GM23338 (cell line): Measurements from ENCODE around the gene CIAO3. TPM values are rescaled to one million over a fixed set of nuclear protein-coding genes. Genes with fewer than 3 reads are reported as not detected.

Experiments
- ATAC-seq: fragments of 200-7000 bp; cut with Tn5 transposase; 3 replicates; pipeline ENCODE4 v1.9.1; 2020
- DNase-seq: peaks from one replicate; pipeline ENCODE4 v3.0.0-alpha.2; 2015; ENCODE audit warnings: low spot score
- H2AFZ ChIP-seq: fragments of 200-600 bp; sonication (generic); 2 replicates; pipeline ENCODE4 v1.8.0; 2016; ENCODE audit warnings: antibody characterized with exemption, mild to moderate bottlenecking, moderate library complexity
- H3F3A ChIP-seq: fragments of 200-600 bp; sonication (generic); replicated peaks from 2 replicates; pipeline ENCODE4 v1.8.0; 2017; ENCODE audit warnings: antibody characterized with exemption, mixed run types, low read depth
- H3K27ac ChIP-seq: fragments of 200-600 bp; sonication (generic); 2 replicates; pipeline ENCODE4 v1.6.1; 2016; ENCODE audit warnings: low read depth
- H3K27me3 ChIP-seq: fragments of 200-600 bp; sonication (generic); 2 replicates; pipeline ENCODE4 v1.8.0; 2016; ENCODE audit warnings: mild to moderate bottlenecking, mixed run types, moderate library complexity; ENCODE audit not compliant: insufficient read depth
- H3K36me3 ChIP-seq: fragments of 200-600 bp; sonication (generic); 2 replicates; pipeline ENCODE4 v1.8.0; 2016; ENCODE audit warnings: mild to moderate bottlenecking; ENCODE audit not compliant: insufficient read depth
- H3K4me1 ChIP-seq: fragments of 200-600 bp; sonication (generic); 2 replicates; pipeline ENCODE4 v1.8.0; 2016; ENCODE audit warnings: mild to moderate bottlenecking, moderate library complexity; ENCODE audit not compliant: insufficient read depth
- H3K4me2 ChIP-seq: fragments of 200-600 bp; sonication (generic); 2 replicates; pipeline ENCODE4 v1.7.1; 2017; ENCODE audit warnings: mixed run types
- H3K4me3 ChIP-seq: fragments of 200-600 bp; sonication (generic); 2 replicates; pipeline ENCODE4 v1.6.1; 2016; ENCODE audit warnings: mixed run types
- H3K79me2 ChIP-seq: fragments of 200-600 bp; sonication (generic); replicated peaks from 2 replicates; pipeline ENCODE4 v1.8.0; 2017; ENCODE audit warnings: mild to moderate bottlenecking; ENCODE audit not compliant: insufficient read depth
- H3K9me2 ChIP-seq: fragments of 200-600 bp; sonication (generic); 2 replicates; pipeline ENCODE4 v1.8.0; 2017; ENCODE audit not compliant: insufficient read depth
- H4K20me1 ChIP-seq: fragments of 200-600 bp; sonication (generic); replicated peaks from 2 replicates; pipeline ENCODE4 v1.8.0; 2017; ENCODE audit warnings: mild to moderate bottlenecking; ENCODE audit not compliant: insufficient read depth
- H3K27ac Mint-ChIP-seq: 2 replicates; pipeline ENCODE4 v1.8.0; 2020; ENCODE audit warnings: inconsistent platforms, mild to moderate bottlenecking, moderate library complexity, mixed read lengths
- H3K27me3 Mint-ChIP-seq: 3 replicates; pipeline ENCODE4 v1.8.0; 2022; ENCODE audit warnings: low read depth, mild to moderate bottlenecking, moderate library complexity, mixed read lengths, inconsistent platforms; ENCODE audit not compliant: insufficient read depth, poor library complexity
- H3K36me3 Mint-ChIP-seq: 3 replicates; pipeline ENCODE4 v1.8.0; 2021; ENCODE audit warnings: low read depth, mild to moderate bottlenecking, inconsistent platforms, moderate library complexity, mixed read lengths
- H3K4me1 Mint-ChIP-seq: 3 replicates; pipeline ENCODE4 v1.8.0; 2020; ENCODE audit warnings: mild to moderate bottlenecking, inconsistent platforms, mixed read lengths
- H3K4me3 Mint-ChIP-seq: 3 replicates; pipeline ENCODE4 v1.8.0; 2021; ENCODE audit warnings: moderate library complexity, mild to moderate bottlenecking, inconsistent platforms, mixed read lengths
- H3K9me3 Mint-ChIP-seq: 3 replicates; pipeline ENCODE4 v1.8.0; 2020; ENCODE audit warnings: moderate library complexity, mild to moderate bottlenecking, inconsistent platforms, mixed read lengths
- EZH2 ChIP-seq: fragments of 200-600 bp; sonication (generic); IDR thresholded peaks from one replicate; pipeline ENCODE4 v1.8.0; 2017; ENCODE audit warnings: antibody characterized with exemption, mild to moderate bottlenecking, low read depth; ENCODE audit not compliant: unreplicated experiment
- EZH2phosphoT487 ChIP-seq: fragments of 200-600 bp; sonication (generic); IDR thresholded peaks from one replicate; pipeline ENCODE4 v1.8.1; 2018; ENCODE audit warnings: antibody characterized with exemption; ENCODE audit not compliant: unreplicated experiment
- JUNB ChIP-seq: IDR thresholded peaks from one replicate; pipeline ENCODE4 v1.6.1; 2016; ENCODE audit warnings: antibody characterized with exemption; ENCODE audit not compliant: unreplicated experiment
- STAT1 ChIP-seq: IDR thresholded peaks from one replicate; pipeline ENCODE4 v1.6.1; 2016; ENCODE audit warnings: antibody characterized with exemption; ENCODE audit not compliant: unreplicated experiment
- ZNF114 ChIP-seq: fragments of 250-450 bp; sonication (Bioruptor Pico); IDR thresholded peaks from 2 replicates; pipeline ENCODE4 v1.5.0; 2020; ENCODE audit warnings: mild to moderate bottlenecking, moderate library complexity
- polyA plus RNA-seq: library from polyadenylated mRNA; unstranded; fragments of >200 nt; fragmentation: Nextera tagmentation; extraction: Ambion mirVana; gene quantifications from 2 replicates; pipeline ENCODE4 v1.2.1, GENCODE V29; 2016
- total RNA-seq: library from RNA; depleted of rRNA; stranded (reverse); fragments of >200 nt; shearing (Covaris generic); gene quantifications from 2 replicates; pipeline ENCODE4 v1.2.3, GENCODE V29; 2014
- TF ChIP-seq, protein P1 (sequence below): fragments of 250-450 bp; sonication (Bioruptor Pico); IDR thresholded peaks from 2 replicates; pipeline ENCODE4 v1.5.0; 2020; ENCODE audit warnings: mild to moderate bottlenecking, moderate library complexity
- TF ChIP-seq, protein P2 (sequence below), 2 experiments: fragments of 200-600 bp in 1 of 2; sonication (generic) in 1 of 2; conservative IDR thresholded peaks; 2 replicates each; pipeline versions ENCODE4 v1.5.1 to v1.6.1; 2016 to 2017; ENCODE audit warnings: antibody characterized with exemption in 2 of 2, low read depth in 2 of 2, mild to moderate bottlenecking in 2 of 2, moderate library complexity in 1 of 2

CIAO3 gene
- total and polyA plus RNA-seq, 2 experiments from 2014 or later: 13.0 to 42.3 TPM

- TF ChIP-seq EZH2phosphoT487 (no peak), STAT1 (no peak), JUNB (no peak), ZNF114 (CRISPR knock-in tag) (no peak), EZH2 (no peak)
- TF ChIP-seq, protein P1, sequence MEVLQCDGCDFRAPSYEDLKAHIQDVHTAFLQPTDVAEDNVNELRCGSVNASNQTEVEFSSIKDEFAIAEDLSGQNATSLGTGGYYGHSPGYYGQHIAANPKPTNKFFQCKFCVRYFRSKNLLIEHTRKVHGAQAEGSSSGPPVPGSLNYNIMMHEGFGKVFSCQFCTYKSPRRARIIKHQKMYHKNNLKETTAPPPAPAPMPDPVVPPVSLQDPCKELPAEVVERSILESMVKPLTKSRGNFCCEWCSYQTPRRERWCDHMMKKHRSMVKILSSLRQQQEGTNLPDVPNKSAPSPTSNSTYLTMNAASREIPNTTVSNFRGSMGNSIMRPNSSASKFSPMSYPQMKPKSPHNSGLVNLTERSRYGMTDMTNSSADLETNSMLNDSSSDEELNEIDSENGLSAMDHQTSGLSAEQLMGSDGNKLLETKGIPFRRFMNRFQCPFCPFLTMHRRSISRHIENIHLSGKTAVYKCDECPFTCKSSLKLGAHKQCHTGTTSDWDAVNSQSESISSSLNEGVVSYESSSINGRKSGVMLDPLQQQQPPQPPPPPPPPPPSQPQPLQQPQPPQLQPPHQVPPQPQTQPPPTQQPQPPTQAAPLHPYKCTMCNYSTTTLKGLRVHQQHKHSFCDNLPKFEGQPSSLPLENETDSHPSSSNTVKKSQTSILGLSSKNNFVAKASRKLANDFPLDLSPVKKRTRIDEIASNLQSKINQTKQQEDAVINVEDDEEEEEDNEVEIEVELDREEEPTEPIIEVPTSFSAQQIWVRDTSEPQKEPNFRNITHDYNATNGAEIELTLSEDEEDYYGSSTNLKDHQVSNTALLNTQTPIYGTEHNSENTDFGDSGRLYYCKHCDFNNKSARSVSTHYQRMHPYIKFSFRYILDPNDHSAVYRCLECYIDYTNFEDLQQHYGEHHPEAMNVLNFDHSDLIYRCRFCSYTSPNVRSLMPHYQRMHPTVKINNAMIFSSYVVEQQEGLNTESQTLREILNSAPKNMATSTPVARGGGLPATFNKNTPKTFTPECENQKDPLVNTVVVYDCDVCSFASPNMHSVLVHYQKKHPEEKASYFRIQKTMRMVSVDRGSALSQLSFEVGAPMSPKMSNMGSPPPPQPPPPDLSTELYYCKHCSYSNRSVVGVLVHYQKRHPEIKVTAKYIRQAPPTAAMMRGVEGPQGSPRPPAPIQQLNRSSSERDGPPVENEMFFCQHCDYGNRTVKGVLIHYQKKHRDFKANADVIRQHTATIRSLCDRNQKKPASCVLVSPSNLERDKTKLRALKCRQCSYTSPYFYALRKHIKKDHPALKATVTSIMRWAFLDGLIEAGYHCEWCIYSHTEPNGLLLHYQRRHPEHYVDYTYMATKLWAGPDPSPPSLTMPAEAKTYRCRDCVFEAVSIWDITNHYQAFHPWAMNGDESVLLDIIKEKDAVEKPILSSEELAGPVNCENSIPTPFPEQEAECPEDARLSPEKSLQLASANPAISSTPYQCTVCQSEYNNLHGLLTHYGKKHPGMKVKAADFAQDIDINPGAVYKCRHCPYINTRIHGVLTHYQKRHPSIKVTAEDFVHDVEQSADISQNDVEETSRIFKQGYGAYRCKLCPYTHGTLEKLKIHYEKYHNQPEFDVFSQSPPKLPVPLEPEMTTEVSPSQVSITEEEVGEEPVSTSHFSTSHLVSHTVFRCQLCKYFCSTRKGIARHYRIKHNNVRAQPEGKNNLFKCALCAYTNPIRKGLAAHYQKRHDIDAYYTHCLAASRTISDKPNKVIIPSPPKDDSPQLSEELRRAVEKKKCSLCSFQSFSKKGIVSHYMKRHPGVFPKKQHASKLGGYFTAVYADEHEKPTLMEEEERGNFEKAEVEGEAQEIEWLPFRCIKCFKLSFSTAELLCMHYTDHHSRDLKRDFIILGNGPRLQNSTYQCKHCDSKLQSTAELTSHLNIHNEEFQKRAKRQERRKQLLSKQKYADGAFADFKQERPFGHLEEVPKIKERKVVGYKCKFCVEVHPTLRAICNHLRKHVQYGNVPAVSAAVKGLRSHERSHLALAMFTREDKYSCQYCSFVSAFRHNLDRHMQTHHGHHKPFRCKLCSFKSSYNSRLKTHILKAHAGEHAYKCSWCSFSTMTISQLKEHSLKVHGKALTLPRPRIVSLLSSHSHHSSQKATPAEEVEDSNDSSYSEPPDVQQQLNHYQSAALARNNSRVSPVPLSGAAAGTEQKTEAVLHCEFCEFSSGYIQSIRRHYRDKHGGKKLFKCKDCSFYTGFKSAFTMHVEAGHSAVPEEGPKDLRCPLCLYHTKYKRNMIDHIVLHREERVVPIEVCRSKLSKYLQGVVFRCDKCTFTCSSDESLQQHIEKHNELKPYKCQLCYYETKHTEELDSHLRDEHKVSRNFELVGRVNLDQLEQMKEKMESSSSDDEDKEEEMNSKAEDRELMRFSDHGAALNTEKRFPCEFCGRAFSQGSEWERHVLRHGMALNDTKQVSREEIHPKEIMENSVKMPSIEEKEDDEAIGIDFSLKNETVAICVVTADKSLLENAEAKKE: no peak
- TF ChIP-seq, protein P2, sequence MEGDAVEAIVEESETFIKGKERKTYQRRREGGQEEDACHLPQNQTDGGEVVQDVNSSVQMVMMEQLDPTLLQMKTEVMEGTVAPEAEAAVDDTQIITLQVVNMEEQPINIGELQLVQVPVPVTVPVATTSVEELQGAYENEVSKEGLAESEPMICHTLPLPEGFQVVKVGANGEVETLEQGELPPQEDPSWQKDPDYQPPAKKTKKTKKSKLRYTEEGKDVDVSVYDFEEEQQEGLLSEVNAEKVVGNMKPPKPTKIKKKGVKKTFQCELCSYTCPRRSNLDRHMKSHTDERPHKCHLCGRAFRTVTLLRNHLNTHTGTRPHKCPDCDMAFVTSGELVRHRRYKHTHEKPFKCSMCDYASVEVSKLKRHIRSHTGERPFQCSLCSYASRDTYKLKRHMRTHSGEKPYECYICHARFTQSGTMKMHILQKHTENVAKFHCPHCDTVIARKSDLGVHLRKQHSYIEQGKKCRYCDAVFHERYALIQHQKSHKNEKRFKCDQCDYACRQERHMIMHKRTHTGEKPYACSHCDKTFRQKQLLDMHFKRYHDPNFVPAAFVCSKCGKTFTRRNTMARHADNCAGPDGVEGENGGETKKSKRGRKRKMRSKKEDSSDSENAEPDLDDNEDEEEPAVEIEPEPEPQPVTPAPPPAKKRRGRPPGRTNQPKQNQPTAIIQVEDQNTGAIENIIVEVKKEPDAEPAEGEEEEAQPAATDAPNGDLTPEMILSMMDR (conservative IDR thresholded peaks at IDR 0.05; ENCODE audit: low read depth in 2 of 2): no peak
- Histone ChIP-seq H3K36me3 (no peaks in the 10 kb centered on the region), H4K20me1 (no peaks in the 10 kb centered on the region), H3K4me2 (no peak overlapping the region), H3K27me3 (no peaks in the 10 kb centered on the region), H3K27ac (no peak overlapping the region), H3K9me2 (no peaks in the 10 kb centered on the region), H3K79me2 (no peaks in the 10 kb centered on the region), H3K4me3 (no peak overlapping the region), H3F3A (peaks cover 3% of the 10 kb centered on the region; the same call in 1 of the 2 replicates), H2AFZ (no peak overlapping the region), H3K4me1 (no peaks in the 10 kb centered on the region)
- Mint-ChIP-seq H3K9me3 (no peaks in the 10 kb centered on the region), H3K4me1 (no peaks in the 10 kb centered on the region), H3K36me3 (no peaks in the 10 kb centered on the region), H3K27ac (no peak overlapping the region), H3K27me3 (peaks cover 10% of the 10 kb centered on the region), H3K4me3 (no peak overlapping the region)
- ATAC-seq (no peak), DNase-seq (no peak)
Observed at GRCh38 chr16:772959-773358, 32.2 kb upstream of the CIAO3 start.
